Measurements from ENCODE around the gene LIN37.

DNA sequence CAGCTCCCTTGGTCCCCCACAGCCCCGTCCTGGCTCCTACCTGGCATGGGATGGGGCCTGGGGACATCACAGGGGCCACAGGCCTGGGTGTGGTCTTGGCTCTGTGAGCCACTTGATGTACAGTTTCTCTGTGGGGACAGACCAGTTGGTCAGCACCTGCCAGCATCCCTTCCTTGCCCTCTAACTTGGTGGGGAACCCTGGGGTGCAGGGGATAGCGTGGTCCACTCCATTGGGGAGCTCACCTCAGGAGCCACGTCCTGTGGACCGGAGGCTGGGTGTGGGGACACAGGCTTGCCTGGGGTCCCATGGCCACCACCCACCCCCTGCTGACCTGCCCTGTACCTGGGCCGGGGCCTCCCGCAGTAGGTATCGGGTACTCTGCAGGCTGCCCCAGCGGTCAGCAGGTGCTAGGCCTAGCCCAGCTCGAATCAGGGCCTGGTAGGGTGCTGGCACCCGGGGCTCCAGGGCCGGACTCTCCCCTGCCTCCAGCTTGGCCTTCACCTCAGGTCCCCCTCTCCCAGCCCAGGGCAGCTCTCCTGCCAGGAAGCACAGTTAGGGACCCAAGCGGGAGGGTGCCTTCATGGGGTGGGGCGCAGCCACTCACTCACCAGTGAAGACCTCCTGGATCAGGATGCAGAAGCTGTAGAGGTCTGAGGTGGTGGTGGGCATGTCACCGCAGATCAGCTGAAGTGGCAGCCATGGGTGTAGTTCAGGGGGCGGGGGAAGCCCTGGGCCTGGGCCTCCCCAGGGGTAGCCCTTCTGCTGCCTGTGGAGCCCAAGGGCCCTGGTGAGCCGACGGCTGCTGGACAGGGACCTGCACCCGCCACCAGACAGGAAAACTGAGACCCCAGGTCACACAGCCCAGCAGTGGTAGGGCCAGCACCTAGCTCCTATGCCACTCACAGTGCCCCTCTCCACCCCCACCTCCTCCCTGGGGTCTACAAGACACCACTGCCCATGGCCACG, 41.9 kb downstream of the LIN37 start:
- TF ChIP-seq, protein P1, sequence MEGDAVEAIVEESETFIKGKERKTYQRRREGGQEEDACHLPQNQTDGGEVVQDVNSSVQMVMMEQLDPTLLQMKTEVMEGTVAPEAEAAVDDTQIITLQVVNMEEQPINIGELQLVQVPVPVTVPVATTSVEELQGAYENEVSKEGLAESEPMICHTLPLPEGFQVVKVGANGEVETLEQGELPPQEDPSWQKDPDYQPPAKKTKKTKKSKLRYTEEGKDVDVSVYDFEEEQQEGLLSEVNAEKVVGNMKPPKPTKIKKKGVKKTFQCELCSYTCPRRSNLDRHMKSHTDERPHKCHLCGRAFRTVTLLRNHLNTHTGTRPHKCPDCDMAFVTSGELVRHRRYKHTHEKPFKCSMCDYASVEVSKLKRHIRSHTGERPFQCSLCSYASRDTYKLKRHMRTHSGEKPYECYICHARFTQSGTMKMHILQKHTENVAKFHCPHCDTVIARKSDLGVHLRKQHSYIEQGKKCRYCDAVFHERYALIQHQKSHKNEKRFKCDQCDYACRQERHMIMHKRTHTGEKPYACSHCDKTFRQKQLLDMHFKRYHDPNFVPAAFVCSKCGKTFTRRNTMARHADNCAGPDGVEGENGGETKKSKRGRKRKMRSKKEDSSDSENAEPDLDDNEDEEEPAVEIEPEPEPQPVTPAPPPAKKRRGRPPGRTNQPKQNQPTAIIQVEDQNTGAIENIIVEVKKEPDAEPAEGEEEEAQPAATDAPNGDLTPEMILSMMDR (IDR thresholded peaks at IDR 0.05 in 2 of 3, conservative IDR thresholded peaks at IDR 0.05 in 1 of 3; ENCODE audit: borderline replicate concordance in 1 of 3, insufficient read depth in 1 of 3, low read depth in 2 of 3, low read length in 2 of 3), result no peak
- TF ChIP-seq ZNF274 (IDR thresholded peaks at IDR 0.05; ENCODE audit: low read depth, low read length) (no peak), CBX3 (IDR thresholded peaks at IDR 0.05; ENCODE audit: low read depth) (no peak), POLR2AphosphoS5 (IDR thresholded peaks at IDR 0.05; ENCODE audit: low read depth, low read length) (no peak), POLR2A (IDR thresholded peaks at IDR 0.05; ENCODE audit: borderline replicate concordance, extremely low read depth, insufficient read depth, insufficient read length) (no peak), RAD21 (IDR thresholded peaks at IDR 0.05; ENCODE audit: low read depth) (no peak), EZH2 (IDR thresholded peaks at IDR 0.05) (no peak), JUND (IDR thresholded peaks at IDR 0.05) (no peak)
- TF ChIP-seq, protein P2, sequence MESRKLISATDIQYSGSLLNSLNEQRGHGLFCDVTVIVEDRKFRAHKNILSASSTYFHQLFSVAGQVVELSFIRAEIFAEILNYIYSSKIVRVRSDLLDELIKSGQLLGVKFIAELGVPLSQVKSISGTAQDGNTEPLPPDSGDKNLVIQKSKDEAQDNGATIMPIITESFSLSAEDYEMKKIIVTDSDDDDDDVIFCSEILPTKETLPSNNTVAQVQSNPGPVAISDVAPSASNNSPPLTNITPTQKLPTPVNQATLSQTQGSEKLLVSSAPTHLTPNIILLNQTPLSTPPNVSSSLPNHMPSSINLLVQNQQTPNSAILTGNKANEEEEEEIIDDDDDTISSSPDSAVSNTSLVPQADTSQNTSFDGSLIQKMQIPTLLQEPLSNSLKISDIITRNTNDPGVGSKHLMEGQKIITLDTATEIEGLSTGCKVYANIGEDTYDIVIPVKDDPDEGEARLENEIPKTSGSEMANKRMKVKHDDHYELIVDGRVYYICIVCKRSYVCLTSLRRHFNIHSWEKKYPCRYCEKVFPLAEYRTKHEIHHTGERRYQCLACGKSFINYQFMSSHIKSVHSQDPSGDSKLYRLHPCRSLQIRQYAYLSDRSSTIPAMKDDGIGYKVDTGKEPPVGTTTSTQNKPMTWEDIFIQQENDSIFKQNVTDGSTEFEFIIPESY (IDR thresholded peaks at IDR 0.05; ENCODE audit: extremely low read depth, insufficient replicate concordance, low read length), result no peak
- TF ChIP-seq, protein P3, sequence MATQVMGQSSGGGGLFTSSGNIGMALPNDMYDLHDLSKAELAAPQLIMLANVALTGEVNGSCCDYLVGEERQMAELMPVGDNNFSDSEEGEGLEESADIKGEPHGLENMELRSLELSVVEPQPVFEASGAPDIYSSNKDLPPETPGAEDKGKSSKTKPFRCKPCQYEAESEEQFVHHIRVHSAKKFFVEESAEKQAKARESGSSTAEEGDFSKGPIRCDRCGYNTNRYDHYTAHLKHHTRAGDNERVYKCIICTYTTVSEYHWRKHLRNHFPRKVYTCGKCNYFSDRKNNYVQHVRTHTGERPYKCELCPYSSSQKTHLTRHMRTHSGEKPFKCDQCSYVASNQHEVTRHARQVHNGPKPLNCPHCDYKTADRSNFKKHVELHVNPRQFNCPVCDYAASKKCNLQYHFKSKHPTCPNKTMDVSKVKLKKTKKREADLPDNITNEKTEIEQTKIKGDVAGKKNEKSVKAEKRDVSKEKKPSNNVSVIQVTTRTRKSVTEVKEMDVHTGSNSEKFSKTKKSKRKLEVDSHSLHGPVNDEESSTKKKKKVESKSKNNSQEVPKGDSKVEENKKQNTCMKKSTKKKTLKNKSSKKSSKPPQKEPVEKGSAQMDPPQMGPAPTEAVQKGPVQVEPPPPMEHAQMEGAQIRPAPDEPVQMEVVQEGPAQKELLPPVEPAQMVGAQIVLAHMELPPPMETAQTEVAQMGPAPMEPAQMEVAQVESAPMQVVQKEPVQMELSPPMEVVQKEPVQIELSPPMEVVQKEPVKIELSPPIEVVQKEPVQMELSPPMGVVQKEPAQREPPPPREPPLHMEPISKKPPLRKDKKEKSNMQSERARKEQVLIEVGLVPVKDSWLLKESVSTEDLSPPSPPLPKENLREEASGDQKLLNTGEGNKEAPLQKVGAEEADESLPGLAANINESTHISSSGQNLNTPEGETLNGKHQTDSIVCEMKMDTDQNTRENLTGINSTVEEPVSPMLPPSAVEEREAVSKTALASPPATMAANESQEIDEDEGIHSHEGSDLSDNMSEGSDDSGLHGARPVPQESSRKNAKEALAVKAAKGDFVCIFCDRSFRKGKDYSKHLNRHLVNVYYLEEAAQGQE (IDR thresholded peaks at IDR 0.05; ENCODE audit: low read depth), result no peak

Measured in HCT116 (cell line).